Osteoblast (primary cell): Measurements from ENCODE around the gene SLC13A2. TPM values are rescaled to one million over a fixed set of nuclear protein-coding genes. Genes with fewer than 3 reads are reported as not detected.
"Not testable (repeated sequence)": the region's sequence is repeated elsewhere in the genome, so short reads cannot be mapped to it uniquely, and the experiment has no call there.

Experiments used
- DNase-seq: peaks from one replicate; pipeline ENCODE4 v3.0.0; 2011; ENCODE audit warnings: low spot score, mixed read lengths; ENCODE audit not compliant: insufficient read length; ENCODE audit errors: missing footprints
- H2AFZ ChIP-seq: 2 replicates; pipeline ENCODE4 v1.6.0; 2011; ENCODE audit warnings: mild to moderate bottlenecking, low read length
- H3K27ac ChIP-seq: 2 replicates; pipeline ENCODE4 v1.5.1; 2011; ENCODE audit warnings: mild to moderate bottlenecking, low read depth, low read length, moderate library complexity
- H3K27me3 ChIP-seq: 2 replicates; pipeline ENCODE4 v1.6.0; 2012; ENCODE audit warnings: mild to moderate bottlenecking, control low read depth, inconsistent platforms, low read length, moderate library complexity; ENCODE audit not compliant: insufficient read depth
- H3K36me3 ChIP-seq: 2 replicates; pipeline ENCODE4 v1.5.1; 2011; ENCODE audit warnings: mild to moderate bottlenecking, low read length, control low read depth, moderate library complexity; ENCODE audit not compliant: insufficient read depth
- H3K4me1 ChIP-seq: 2 replicates; pipeline ENCODE4 v1.5.1; 2011; ENCODE audit warnings: mild to moderate bottlenecking, low read length, control low read depth, moderate library complexity; ENCODE audit not compliant: insufficient read depth
- H3K4me2 ChIP-seq: 2 replicates; pipeline ENCODE4 v1.6.0; 2011; ENCODE audit warnings: mild to moderate bottlenecking, low read length; ENCODE audit not compliant: insufficient read depth
- H3K4me3 ChIP-seq: fragments of 200-600 bp; sonication (generic); 3 replicates; pipeline ENCODE4 v1.5.1; 2012; ENCODE audit warnings: mild to moderate bottlenecking, low read length, inconsistent platforms; ENCODE audit not compliant: insufficient read depth
- H3K79me2 ChIP-seq: 2 replicates; pipeline ENCODE4 v1.6.0; 2012; ENCODE audit warnings: mild to moderate bottlenecking, low read length, control low read depth, inconsistent platforms; ENCODE audit not compliant: insufficient read depth
- H3K9me3 ChIP-seq: 2 replicates; pipeline ENCODE4 v1.5.1; 2011; ENCODE audit warnings: low read depth, low read length, control low read depth
- H4K20me1 ChIP-seq: 2 replicates; pipeline ENCODE4 v1.6.0; 2012; ENCODE audit warnings: mild to moderate bottlenecking, low read length, control low read depth; ENCODE audit not compliant: insufficient read depth
- CTCF ChIP-seq: IDR thresholded peaks from 2 replicates; pipeline ENCODE4 v1.5.1; 2011; ENCODE audit warnings: mild to moderate bottlenecking, low read depth, low read length, moderate library complexity; ENCODE audit errors: extremely low read depth
- total RNA-seq: library from RNA; depleted of rRNA; stranded (reverse); fragments of >200 nt; gene quantifications from 2 replicates; pipeline ENCODE4 v1.2.3, GENCODE V29; 2012

Gene SLC13A2
- total RNA-seq: not detected in 2 replicates

GRCh38 chr17:28473542-28473941 is at the start of gene SLC13A2:
Gene SLC13A2 (plus strand): TSS chr17:28473644. CDS start chr17:28473713, 69 bp downstream.
- Histone ChIP-seq H3K27me3 (peaks cover 46% of the 10 kb centered on the region), H2AFZ (no peak within 1 kb of the TSS), H3K27ac (no peak within 1 kb of the TSS), H3K79me2 (no peaks in the 10 kb centered on the region), H3K4me2 (no peak within 1 kb of the TSS), H3K4me3 (no peak within 1 kb of the TSS), H3K9me3 (no peaks in the 10 kb centered on the region), H3K36me3 (no peaks in the 10 kb centered on the region), H4K20me1 (no peaks in the 10 kb centered on the region), H3K4me1 (no peaks in the 10 kb centered on the region)
- TF ChIP-seq CTCF: no peak
- DNase-seq: no peak

- Histone ChIP-seq H2AFZ (no peak overlapping the region), H3K27ac (no peak overlapping the region), H4K20me1 (no peaks in the 10 kb centered on the region), H3K4me1 (no peaks in the 10 kb centered on the region), H3K27me3 (peaks cover 10% of the 10 kb centered on the region), H3K4me3 (no peak overlapping the region), H3K79me2 (no peaks in the 10 kb centered on the region), H3K9me3 (no peaks in the 10 kb centered on the region), H3K36me3 (no peaks in the 10 kb centered on the region), H3K4me2 (no peak overlapping the region)
- TF ChIP-seq CTCF: no peak
- DNase-seq: no peak
Measured at GRCh38 chr17:28425206-28425605, 48.2 kb upstream of the SLC13A2 start.

- no peak for DNase-seq
- no peaks in the 10 kb centered on the region for H3K9me3 ChIP-seq
- peak; percentile 41 for TF ChIP-seq CTCF
- H3K36me3 ChIP-seq: no peaks in the 10 kb centered on the region
- H3K4me2 ChIP-seq: no peak overlapping the region
- H3K27me3 ChIP-seq: peaks cover 12% of the 10 kb centered on the region
- H4K20me1 ChIP-seq: no peaks in the 10 kb centered on the region
- no peak overlapping the region for H3K27ac ChIP-seq
- no peaks in the 10 kb centered on the region for H3K79me2 ChIP-seq
- H3K4me1 ChIP-seq: no peaks in the 10 kb centered on the region
- H3K4me3 ChIP-seq: no peak overlapping the region
- H2AFZ ChIP-seq: no peak overlapping the region
Measured at GRCh38 chr17:28426081-28426519, 47.3 kb upstream of the SLC13A2 start.

- Histone ChIP-seq H3K4me2 (no peak overlapping the region), H3K27me3 (peaks cover 16% of the 10 kb centered on the region), H3K4me3 (no peak overlapping the region), H3K79me2 (no peaks in the 10 kb centered on the region), H2AFZ (no peak overlapping the region), H3K4me1 (no peaks in the 10 kb centered on the region), H3K36me3 (no peaks in the 10 kb centered on the region), H4K20me1 (no peaks in the 10 kb centered on the region), H3K27ac (no peak overlapping the region), H3K9me3 (no peaks in the 10 kb centered on the region)
- no peak for DNase-seq
- TF ChIP-seq CTCF: no peak
Measured at GRCh38 chr17:28427371-28427770, 46.1 kb upstream of the SLC13A2 start.

GRCh38 chr17:28427982-28428381 is 45.5 kb upstream of the SLC13A2 start:
- H3K4me1 ChIP-seq, H3K27ac ChIP-seq, H3K36me3 ChIP-seq, H3K79me2 ChIP-seq, H3K4me3 ChIP-seq, H3K4me2 ChIP-seq, H2AFZ ChIP-seq, H3K9me3 ChIP-seq, DNase-seq, H4K20me1 ChIP-seq: not testable (repeated sequence)
- peaks cover 20% of the 10 kb centered on the region for H3K27me3 ChIP-seq
